HG03558 (cell line): ENCODE measurements around the gene PSEN1.

Experiments used
- ATAC-seq: cut with Tn5 transposase; IDR thresholded peaks from one replicate; pipeline ENCODE4 v1.9.1; 2021; ENCODE audit warnings: moderate number of reproducible peaks; ENCODE audit not compliant: unreplicated experiment; ENCODE audit errors: extremely low read depth

The PSEN1 gene

DNA sequence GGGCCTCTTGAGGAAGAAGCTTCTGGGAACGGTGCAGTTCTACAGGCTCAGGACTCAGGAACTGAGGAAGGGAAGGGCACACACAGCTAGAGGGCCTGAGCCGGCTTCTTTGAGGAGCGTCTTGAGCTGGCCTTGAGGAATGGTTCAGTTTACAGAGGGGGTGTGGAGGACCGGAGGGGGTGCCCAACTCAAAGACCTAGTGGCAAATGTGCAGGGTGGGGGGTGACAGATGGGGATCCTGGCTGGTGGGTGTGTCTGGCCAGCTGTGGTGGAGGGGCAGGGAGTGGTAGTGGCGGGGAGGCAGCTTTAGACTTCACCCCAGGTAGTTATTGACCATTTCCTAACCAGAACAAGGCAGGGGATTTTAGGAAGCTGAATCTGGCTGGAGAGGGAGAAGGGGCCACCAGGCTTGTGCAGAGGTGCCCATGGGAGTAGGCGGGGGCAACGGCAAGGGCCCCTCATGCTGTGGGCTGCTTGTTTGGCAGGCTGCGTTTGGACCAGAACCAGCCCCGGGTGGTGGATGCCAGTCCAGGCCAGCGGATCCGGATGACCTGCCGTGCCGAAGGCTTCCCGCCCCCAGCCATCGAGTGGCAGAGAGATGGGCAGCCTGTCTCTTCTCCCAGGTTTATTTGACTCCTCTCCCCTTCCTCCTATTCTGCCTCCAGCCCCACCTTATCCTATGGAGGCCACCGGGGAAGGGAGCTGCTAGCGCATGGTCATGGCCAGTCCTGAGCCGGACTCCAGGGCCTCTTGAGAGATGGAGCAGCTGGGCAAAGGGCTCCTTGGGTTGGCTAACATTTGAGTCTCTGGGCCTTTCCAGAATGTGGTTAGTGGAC lies 128.8 kb downstream of the PSEN1 start:
- no peak for ATAC-seq

GRCh38 chr14:73265721-73266046 lies 129.4 kb downstream of the PSEN1 start:
- ATAC-seq = no peak

DNA sequence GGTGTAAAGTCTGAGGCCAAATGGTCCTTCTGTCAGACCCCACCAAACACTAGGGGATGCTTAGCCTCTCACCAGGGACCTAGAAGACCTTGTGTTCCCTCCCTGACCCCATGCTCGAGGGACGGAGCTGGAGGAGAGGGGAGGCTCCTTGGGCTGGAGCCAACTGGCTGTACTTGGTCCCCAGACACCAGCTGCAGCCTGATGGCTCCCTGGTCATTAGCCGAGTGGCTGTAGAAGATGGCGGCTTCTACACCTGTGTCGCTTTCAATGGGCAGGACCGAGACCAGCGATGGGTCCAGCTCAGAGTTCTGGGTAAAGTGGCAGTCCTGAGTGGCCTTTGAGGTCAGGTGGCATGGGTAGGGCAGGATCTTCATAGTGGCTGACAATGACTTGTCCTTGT lies 130.0 kb downstream of the PSEN1 start:
- ATAC-seq = no peak

GRCh38 chr14:73267474-73267873 lies 131.2 kb downstream of the PSEN1 start:
- ATAC-seq = no peak

DNA sequence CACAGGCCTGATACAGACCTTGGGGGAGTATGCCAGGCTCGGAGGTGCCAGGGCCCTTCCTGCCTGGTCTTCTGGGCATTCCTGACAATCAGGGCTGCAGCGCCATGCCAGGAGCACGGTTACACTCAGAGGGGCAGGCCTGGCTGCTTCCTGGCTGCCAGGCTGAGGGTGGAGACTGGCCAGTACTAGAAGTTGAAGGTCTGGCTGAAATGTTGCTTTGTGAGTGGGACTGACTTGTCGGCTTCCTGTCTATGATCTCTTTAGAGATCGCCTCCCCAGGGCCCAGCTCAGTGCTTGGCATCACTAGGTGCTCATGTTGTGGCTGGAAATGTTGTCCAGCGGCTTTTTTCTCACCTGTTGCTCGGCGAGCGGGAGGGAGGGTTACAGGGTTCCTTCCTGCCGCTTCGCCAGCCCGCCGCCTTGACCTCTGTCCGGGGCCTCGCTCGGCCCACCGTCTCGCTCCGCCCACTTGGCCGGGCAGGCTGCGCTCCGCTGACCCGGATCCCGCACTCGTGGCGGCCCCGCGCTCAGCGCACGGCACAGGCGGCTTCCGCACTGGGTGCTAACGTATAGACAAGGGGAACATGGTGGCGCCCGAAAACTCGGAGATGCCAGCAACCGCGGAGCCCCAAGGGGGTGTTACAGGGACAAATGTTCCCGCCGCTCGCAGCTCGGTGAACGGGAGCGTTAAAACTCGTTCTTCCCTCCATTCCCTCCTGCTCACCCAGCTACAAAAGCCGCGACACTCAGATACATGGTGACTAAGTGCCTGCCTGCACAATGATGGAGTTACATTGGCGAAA lies 133.6 kb downstream of the PSEN1 start:
- ATAC-seq = no peak

DNA sequence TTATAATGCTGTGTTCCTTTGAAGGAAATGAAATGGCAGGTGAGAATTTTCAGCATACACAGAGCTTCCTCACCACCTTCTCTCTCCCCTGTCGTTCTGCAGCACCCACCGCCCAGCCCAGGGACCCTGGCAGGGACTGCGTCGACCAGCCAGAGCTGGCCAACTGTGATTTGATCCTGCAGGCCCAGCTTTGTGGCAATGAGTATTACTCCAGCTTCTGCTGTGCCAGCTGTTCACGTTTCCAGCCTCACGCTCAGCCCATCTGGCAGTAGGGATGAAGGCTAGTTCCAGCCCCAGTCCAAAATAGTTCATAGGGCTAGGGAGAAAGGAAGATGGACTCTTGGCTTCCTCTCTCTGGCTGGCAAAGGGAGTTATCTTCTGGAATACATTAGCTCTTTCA lies 136.1 kb downstream of the PSEN1 start:
- no peak for ATAC-seq
